ENCODE results near the gene CLCNKB. TPM values are rescaled to one million over a fixed set of nuclear protein-coding genes. Genes with fewer than 3 reads are reported as not detected.

The CLCNKB gene
- total RNA-seq, 1 donor from 2014 or later = 0.30 TPM

- DNase-seq (ENCODE audit: low read depth, low spot score) = no peak
- TF ChIP-seq CTCF (conservative IDR thresholded peaks at IDR 0.05) = no peak
- H3K9me3 Mint-ChIP-seq = no peaks in the 10 kb centered on the region
- H3K36me3 Mint-ChIP-seq (ENCODE audit: low read depth) = no peaks in the 10 kb centered on the region
- H3K27me3 Mint-ChIP-seq (ENCODE audit: low read depth) = peaks cover 7% of the 10 kb centered on the region
- H3K4me1 Mint-ChIP-seq = peaks cover 25% of the 10 kb centered on the region
- H3K4me3 Mint-ChIP-seq = no peak overlapping the region
- H3K27ac Mint-ChIP-seq (ENCODE audit: unreplicated experiment) = no peak overlapping the region
Observed at GRCh38 chr1:16064536-16065268, 21.1 kb downstream of the CLCNKB start.

DNA sequence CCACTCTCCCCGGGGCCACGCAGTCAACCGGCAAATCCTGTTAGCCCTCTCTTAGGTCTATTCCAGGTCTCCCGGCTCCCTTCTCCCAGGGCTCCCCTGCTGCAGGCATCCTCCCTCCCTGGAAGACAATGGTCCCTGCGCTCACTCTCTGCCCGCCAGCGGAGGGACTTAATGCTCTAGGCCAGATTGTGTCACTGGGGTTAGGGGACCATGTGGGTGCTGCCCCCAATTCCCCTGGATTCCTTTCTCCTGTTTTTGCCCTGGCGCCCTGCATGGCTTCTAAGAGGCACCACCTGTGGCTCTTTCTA lies 21.6 kb downstream of the CLCNKB start:
- no peak overlapping the region for H3K4me3 Mint-ChIP-seq
- H3K27me3 Mint-ChIP-seq (ENCODE audit: low read depth) = peaks cover 7% of the 10 kb centered on the region
- H3K27ac Mint-ChIP-seq (ENCODE audit: unreplicated experiment) = no peak overlapping the region
- H3K4me1 Mint-ChIP-seq = peaks cover 25% of the 10 kb centered on the region
- TF ChIP-seq CTCF (conservative IDR thresholded peaks at IDR 0.05) = no peak
- no peaks in the 10 kb centered on the region for H3K9me3 Mint-ChIP-seq
- no peaks in the 10 kb centered on the region for H3K36me3 Mint-ChIP-seq (ENCODE audit: low read depth)
- no peak for DNase-seq (ENCODE audit: low read depth, low spot score)

- peaks cover 25% of the 10 kb centered on the region for H3K4me1 Mint-ChIP-seq
- DNase-seq (ENCODE audit: low read depth, low spot score) = no peak
Observed at GRCh38 chr1:16066245-16066644, 22.7 kb downstream of the CLCNKB start.

DNA sequence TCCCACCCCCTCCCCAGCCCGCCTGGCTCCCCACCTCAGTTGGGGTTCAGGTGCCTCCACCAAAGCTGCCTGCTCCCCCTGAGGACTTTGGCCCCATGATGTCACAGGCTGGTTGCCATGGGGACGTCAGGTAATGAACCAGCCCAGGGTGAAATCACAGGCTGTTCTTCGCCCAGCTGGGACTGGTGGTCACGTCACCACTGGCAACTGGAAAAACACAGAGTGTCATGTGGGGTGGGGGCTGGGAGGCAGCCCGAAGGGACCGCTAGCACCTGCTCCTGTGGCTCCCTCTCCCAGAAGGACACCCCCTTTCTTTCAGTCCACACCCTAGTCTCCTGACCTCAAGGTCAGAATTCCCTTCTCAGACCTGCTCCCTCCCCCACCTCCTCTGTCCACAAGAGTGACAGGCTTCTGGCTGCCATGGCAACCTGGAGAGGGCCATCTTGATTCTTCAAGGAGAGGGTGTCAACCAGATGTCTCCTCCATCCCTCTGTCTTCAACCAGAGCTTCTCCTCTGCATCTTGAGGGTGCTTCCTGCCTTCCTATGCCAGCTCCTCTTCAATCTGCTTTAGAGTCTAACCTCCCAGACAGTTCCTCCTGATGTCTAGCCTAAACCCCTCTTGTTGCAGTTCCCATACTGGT lies 23.7 kb downstream of the CLCNKB start:
- TF ChIP-seq CTCF (conservative IDR thresholded peaks at IDR 0.05) = no peak
- H3K36me3 Mint-ChIP-seq (ENCODE audit: low read depth) = no peaks in the 10 kb centered on the region
- H3K27me3 Mint-ChIP-seq (ENCODE audit: low read depth) = peaks cover 3% of the 10 kb centered on the region
- H3K4me3 Mint-ChIP-seq = peak overlapping the region; percentile 19
- H3K27ac Mint-ChIP-seq (ENCODE audit: unreplicated experiment) = peak overlapping the region; percentile 87
- DNase-seq (ENCODE audit: low read depth, low spot score) = peak; percentile 31
- H3K4me1 Mint-ChIP-seq = peaks cover 25% of the 10 kb centered on the region
- H3K9me3 Mint-ChIP-seq = no peaks in the 10 kb centered on the region

More at GRCh38 chr1:16066245-16066644, 22.7 kb downstream of the CLCNKB start:
- H3K9me3 Mint-ChIP-seq = no peaks in the 10 kb centered on the region
- H3K27ac Mint-ChIP-seq (ENCODE audit: unreplicated experiment) = no peak overlapping the region
- no peak for TF ChIP-seq CTCF (conservative IDR thresholded peaks at IDR 0.05)
- no peaks in the 10 kb centered on the region for H3K36me3 Mint-ChIP-seq (ENCODE audit: low read depth)
- H3K27me3 Mint-ChIP-seq (ENCODE audit: low read depth) = no peaks in the 10 kb centered on the region
- H3K4me3 Mint-ChIP-seq = no peak overlapping the region

DNA sequence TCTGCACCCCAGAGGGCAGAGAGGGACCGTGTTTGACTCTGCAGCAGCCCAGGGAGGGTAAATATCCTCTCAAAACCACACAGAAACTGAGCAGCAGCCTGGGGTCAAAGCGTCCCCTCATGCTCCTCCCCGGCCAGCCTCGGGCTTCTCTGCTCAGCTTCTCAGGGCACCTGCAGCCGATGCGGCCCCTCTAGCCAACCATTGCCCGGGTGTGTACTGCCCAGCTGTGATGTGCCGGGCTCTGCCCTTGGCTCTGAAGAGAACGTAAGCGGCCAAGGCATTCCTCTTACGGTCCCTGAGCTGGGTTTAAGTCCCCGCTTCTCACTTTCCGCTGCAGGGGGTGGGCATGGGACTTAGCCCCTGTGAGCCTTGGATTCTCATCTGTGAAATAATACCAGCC lies 24.4 kb downstream of the CLCNKB start:
- H3K9me3 Mint-ChIP-seq = no peaks in the 10 kb centered on the region
- H3K4me1 Mint-ChIP-seq = peaks cover 25% of the 10 kb centered on the region
- peak overlapping the region; percentile 87 for H3K27ac Mint-ChIP-seq (ENCODE audit: unreplicated experiment)
- H3K36me3 Mint-ChIP-seq (ENCODE audit: low read depth) = no peaks in the 10 kb centered on the region
- no peak overlapping the region for H3K4me3 Mint-ChIP-seq
- no peak for TF ChIP-seq CTCF (conservative IDR thresholded peaks at IDR 0.05)
- H3K27me3 Mint-ChIP-seq (ENCODE audit: low read depth) = peaks cover 3% of the 10 kb centered on the region
- DNase-seq (ENCODE audit: low read depth, low spot score) = no peak
